Measurements from ENCODE around the gene LPA.

GRCh38 chr6:160510199-160510598, 153.9 kb downstream of the LPA start:
- no peak for TF ChIP-seq LEF1 (IDR thresholded peaks at IDR 0.05; ENCODE audit: borderline replicate concordance)
- no peak for TF ChIP-seq CTBP1 (IDR thresholded peaks at IDR 0.05; ENCODE audit: borderline replicate concordance)
- no peak for TF ChIP-seq ELF4 (IDR thresholded peaks at IDR 0.05)
- TF ChIP-seq TARDBP (IDR thresholded peaks at IDR 0.05), result no peak
- no peak for TF ChIP-seq FOXM1 (IDR thresholded peaks at IDR 0.05; ENCODE audit: borderline replicate concordance)
- TF ChIP-seq ZNF384 (IDR thresholded peaks at IDR 0.05), result no peak
- TF ChIP-seq PKNOX1 (IDR thresholded peaks at IDR 0.05), result no peak
- TF ChIP-seq SP1 (IDR thresholded peaks at IDR 0.05), result no peak
- no peak for TF ChIP-seq FOXA1 (IDR thresholded peaks at IDR 0.05)
- no peak for TF ChIP-seq BHLHE40 (IDR thresholded peaks at IDR 0.05; ENCODE audit: borderline replicate concordance)
- TF ChIP-seq FOXK2 (IDR thresholded peaks at IDR 0.05), result no peak
- no peak for TF ChIP-seq SUZ12 (IDR thresholded peaks at IDR 0.05)
- no peak for TF ChIP-seq L3MBTL2 (conservative IDR thresholded peaks at IDR 0.05)
